H54 (cell line): ENCODE data around the gene IQCM.

Experiments
- DNase-seq: peaks from one replicate; pipeline ENCODE4 v3.0.0; 2011; ENCODE audit warnings: low spot score, mixed read lengths; ENCODE audit not compliant: insufficient read length
- FAIRE-seq: peaks from 3 replicates; lab custom pipeline; 2011; peaks lifted over from hg19 to GRCh38; lab: Jason Lieb, UNC
- POLR2A ChIP-seq: IDR thresholded peaks from 2 replicates; pipeline ENCODE4 v1.6.1; 2011; ENCODE audit warnings: low read depth, mild to moderate bottlenecking, low read length

The IQCM gene

DNA sequence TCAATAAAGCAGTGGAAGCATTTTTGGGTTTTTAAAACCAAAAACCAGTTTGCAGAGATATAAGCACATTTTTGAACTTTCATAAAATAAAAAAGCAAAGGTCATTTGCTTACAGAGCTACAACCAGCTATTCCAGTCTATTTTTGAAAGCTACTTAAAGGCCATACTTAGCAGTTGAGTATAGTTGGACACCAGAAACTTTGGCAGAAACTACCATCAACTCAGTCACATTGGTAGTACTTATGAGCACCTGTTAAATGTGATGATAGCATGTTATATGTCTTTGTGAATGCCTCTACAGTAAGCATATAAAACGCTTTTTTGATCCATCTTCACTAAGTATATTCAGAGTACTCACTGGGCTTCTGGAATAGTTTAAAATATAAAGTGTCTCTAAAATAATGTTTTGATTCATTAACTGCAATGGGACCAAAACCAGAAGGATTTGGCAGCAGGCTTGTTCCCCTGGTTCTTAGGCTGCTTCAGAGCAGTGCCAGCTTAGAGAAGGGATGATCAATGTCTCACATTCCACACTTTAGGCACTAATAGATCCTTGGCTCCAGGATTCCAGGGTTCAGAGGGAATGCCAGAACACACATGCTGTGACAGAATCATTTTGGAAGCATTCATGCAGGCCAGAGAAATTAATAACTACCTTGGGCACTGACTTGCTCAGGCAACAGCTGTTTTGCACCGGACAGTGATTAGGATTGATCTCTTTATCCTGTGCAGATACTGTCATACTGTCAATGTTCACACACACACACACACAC lies 103.9 kb downstream of the IQCM start:
- no peak for TF ChIP-seq POLR2A
- DNase-seq (no peak), FAIRE-seq (no peak)

DNA sequence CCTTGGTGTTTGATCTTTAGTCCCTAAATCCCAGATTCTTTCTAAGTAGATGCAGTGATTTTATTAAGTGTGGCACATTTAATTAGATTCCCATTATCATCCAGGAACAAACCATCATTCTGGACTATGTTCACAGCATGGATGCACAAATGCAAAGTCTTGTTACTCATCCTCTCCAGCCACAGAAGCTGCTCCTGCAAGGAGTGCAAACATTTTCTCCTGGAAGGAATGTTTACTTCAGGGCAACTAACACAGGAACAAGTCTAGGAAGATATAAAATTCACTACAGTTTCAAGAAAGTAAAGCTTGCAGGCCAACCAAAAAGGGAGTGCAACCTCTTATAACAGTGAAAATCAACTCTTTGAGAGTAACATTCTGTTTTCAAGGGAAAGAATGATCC lies 106.0 kb downstream of the IQCM start:
- FAIRE-seq (no peak), DNase-seq (no peak)
- no peak for TF ChIP-seq POLR2A

DNA sequence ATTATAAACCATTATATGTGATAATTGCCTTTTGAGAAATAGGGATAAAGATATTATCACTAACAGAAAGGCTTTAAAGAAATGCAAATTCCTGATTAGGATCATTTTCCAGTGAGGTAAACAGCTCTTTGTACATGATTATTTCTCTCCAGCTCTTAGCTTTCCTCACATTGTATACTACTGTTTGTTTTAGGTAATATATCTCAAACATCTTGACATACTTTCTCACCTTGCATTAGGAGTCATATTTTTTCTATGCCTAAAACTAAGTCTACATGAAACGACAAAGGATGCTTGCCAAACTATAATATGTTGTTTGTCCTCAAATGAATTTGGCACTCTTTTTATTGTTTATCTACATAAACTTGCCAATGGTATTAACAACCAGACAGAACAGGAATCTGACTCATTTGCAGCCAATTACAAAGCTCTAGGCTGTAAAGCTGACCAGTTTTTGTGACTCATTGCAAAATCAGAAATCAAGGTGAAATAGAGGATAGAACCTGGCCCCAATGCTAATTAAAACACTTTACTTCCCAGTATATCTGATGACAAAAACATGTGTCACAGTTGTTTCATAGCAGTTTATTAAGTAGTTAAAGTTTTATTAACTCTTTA lies 107.0 kb downstream of the IQCM start:
- DNase-seq: no peak
- TF ChIP-seq POLR2A: no peak
- peak; percentile 20 for FAIRE-seq

DNA sequence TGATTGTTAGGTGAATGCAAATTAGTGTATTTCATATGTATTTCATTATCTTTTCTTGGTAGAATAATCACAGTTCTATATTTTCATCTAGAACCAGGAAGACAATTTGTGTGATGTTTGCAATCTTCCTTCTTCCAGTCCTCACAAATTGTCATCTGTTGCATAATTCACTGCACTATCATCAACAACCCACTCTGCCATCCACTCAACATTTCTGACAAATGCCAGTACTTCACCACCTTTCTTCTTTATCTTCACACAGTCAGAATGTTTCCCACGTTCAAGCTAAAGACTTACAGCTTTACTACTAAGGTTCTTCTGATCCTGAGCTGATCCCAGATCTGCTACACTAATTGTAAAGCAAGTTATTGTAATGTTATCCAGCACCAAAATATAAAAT lies 107.8 kb downstream of the IQCM start:
- DNase-seq: no peak

DNA sequence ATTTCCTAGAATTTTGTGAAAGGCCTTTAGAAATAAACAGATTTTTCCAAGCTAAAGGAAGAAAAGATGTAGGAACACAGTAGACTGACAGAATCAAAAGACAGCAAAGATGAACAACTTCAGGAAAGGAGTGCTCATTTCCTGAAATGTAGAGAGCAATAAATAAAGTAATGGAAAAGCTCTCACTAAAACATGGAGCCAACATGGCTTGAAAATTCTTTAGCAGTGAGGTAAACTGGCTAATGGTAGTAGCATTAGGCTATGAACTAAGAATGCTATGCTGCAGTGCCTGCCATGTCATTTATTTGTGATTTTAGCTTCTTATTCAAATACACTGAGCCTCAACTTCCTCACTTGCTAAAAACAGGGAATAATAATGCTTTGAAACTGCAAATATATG lies 108.7 kb downstream of the IQCM start:
- FAIRE-seq (no peak), DNase-seq (no peak)
- TF ChIP-seq POLR2A: no peak

More for the DNA sequence above, 107.8 kb downstream of the IQCM start:
- TF ChIP-seq POLR2A: no peak
- FAIRE-seq: no peak

DNA sequence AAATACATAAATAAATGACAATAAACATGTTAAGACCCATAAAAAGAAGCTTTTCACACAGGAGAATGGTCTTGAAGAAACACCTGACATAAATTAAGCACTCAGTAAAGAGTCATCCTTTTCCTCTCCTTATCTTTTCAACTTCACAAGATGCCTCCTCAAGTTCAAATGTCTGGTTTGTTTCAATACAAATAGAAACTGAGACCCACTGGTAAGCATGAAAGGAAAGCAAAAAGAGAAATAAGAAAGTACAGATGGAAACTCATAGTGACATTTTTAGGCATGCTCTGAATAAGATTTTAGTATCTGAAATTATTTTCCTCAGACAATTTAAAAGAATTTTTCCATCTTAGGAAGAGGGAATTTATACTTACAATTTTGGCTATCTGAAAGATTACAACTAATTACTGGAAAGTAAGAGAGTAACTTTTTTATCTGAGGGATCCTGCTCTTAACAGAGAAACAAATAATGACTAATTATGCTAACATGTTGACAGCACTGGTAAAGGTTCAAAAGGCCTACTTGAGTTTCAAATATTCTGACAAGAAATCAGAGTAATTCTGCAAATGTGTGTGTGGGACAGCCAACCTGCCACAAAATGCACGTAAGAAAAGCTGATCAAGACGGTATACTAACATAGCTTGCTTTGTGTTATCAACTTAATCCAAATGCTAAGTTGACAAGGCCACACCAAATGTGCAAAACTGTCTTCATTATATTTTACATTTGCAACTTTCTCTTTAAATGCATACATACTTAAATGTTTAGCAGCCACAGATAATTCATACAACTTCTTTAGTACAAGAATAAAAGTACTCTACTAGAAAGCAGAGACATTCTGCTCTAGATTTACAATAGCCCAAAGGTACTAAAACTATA lies 113.0 kb downstream of the IQCM start:
- FAIRE-seq: no peak
- no peak for TF ChIP-seq POLR2A

DNA sequence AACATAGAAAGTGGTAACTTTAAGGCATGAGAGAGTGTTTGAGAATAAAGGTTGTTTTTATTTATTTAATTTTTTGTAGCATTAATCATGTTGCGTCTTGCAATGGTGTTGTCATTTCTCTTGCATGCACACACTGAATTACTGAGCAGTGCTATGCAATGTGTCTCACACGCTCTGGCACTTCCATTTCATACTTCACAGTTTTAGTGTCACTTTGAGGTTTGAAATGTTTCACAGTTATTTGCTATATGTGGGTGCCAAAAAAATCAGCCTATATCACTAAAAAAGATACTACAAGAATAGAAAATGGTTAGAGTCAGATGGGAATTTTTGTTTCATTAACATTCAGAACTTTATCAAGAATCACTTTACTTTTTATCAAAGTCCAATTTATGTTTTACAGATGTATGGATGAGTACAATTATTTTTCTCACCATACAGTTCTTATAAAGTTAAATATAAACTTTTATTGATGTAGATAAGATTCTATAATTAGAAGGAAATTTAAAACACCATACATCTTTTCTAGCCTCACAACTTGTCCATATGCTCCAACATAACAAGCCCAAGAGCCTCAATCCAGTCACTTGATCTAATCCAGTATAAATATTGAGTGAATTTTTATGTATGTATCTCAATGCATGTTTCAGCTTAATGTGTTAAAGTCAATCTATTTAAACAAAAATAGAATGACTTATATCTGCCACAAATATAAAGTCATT lies 114.0 kb downstream of the IQCM start:
- TF ChIP-seq POLR2A: no peak
- no peak for DNase-seq
- FAIRE-seq: no peak

More for the DNA sequence above, 113.0 kb downstream of the IQCM start:
- no peak for DNase-seq

DNA sequence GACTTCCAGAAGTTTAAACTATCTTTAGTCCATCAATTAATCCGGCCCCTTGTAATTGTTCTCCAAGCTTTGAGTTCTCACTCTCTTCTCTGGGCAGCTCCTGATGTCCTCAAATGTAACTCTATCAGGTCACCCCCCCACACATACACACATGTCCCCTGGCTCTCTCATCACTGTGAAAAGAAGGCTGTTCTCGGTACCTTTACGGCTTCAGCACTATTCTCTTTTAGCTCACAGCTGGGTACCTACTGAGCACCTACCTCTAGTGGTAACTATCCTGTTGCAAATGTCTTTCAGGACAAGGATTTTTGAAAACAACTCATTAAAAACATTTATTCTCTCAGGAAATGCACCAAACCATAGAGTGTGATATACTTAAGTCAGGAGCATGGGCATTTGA lies 115.4 kb downstream of the IQCM start:
- FAIRE-seq: no peak
- no peak for DNase-seq
- no peak for TF ChIP-seq POLR2A

DNA sequence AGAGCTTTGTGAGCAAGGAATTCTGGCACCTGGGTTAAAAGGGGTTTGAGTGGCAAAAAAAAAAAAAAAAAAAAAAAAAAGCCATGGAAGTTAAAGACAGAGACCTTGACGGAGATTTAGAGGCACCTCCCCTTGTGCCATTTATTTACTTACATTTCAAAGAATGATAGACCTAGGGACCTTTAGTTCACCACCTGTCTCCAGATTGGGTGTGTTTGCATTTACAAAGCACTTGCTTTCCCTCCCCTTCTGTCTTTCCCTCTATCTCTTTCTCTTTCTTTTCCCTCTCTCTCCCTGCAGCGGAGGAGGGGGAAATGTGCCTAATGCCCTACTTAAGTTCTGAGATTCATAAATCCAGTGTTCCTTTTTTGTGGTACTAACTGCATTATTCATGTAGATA lies 116.0 kb downstream of the IQCM start:
- no peak for TF ChIP-seq POLR2A

DNA sequence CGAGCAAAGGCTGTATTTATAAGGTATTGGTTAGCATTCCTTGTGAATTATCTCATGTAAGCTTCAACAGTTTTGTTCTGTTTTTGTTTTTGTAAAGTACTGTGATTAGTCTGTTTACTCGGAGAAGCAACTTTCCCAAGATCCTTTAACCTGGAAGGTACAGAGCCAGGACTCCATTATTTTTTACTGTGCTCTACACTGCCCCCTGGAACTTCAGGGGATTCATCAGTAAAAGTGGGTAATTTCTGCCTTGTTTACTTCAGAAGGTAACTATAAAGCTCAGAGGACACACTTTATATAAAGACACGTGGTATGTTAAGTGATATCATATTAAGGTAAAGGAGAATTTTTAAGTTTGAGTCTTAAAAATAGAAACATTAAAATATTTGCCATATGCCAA lies 124.9 kb downstream of the IQCM start:
- no peak for TF ChIP-seq POLR2A
- DNase-seq (no peak), FAIRE-seq (no peak)

More for the DNA sequence above, 116.0 kb downstream of the IQCM start:
- DNase-seq: no peak
- no peak for FAIRE-seq

DNA sequence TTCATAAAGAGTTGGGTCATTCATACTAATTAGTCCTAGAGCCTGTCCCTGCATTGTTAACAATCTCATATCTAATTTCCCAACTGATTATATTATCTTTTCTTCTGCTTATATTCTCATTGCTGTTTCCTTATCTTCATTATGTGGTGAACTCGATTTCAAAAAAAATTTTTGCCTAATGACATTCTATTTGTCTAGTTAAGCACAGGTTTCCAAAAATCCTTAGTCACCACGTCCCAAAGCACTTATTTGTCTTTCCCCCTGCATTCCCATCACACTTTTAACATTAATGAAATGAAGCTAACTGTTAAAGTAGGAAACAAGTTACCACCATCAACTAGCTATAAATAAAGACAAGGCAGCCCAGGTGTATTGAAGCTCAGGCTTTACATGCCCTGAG lies 131.1 kb downstream of the IQCM start:
- FAIRE-seq: no peak
- no peak for DNase-seq
- no peak for TF ChIP-seq POLR2A

DNA sequence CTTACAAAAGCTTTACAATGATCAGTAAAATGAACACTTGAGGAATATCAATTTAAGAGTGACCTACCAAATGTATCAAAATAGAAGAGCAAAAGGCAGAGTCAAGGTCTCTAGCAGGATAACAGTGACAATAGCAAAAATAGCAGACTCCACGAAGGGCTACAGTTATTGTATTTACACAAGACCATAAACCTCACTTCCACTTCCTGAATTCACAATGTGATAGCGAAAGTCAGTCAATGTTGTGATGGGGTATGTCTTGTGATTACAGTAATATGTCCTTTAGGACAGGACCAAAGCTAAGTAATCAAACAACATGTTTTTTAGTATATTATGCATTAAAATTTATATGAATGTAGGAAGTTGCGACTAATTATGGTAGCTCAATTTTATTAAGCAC lies 139.6 kb downstream of the IQCM start:
- no peak for DNase-seq
- FAIRE-seq: no peak
- no peak for TF ChIP-seq POLR2A

DNA sequence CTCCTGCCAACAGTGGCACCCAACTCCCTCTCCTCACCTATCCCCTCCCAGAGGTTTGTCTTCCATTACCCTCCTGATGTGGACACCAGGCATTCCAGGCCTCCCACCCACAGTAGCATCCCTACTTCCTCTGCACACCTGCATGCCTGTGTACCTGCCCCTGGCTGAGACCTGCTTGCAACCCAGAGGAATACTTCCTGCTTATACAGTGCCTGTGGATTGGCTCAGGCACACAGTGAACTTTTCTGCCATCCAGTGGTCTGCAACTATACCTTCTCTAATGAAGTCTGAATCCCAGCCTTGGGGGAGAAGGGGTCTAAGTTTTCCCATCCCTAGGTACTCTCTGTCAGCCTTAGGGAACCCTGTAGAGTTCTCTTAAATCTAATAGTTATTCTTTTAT lies 169.9 kb downstream of the IQCM start:
- TF ChIP-seq POLR2A: no peak
- DNase-seq (no peak), FAIRE-seq (no peak)
